ENCODE data around the gene PRM1. TPM values are rescaled to one million over a fixed set of nuclear protein-coding genes. Genes with fewer than 3 reads are reported as not detected.

The PRM1 gene
- total RNA-seq, 1 experiment from 2014 or later = 0.48 TPM

- TF ChIP-seq SOX15 (CRISPR knock-in tag; IDR thresholded peaks at IDR 0.05) (no peak), ZNF281 (CRISPR knock-in tag; IDR thresholded peaks at IDR 0.05) (no peak)
Observed at GRCh38 chr16:11291091-11291703, 10.1 kb upstream of the PRM1 start (continued).

- no peak for DNase-seq (ENCODE audit: low spot score)
- peaks cover 21% of the 10 kb centered on the region for H3K4me1 Mint-ChIP-seq
- no peak overlapping the region for H3K27ac Mint-ChIP-seq
- H3K9me3 Mint-ChIP-seq = no peaks in the 10 kb centered on the region
- H3K27me3 Mint-ChIP-seq (ENCODE audit: low read depth) = no peaks in the 10 kb centered on the region; the same call in 1 of the 2 replicates
- POLR2A ChIA-PET = interaction anchor here (0.7 kb wide), 1 partner anchor 35 kb away, joined by 4 read pairs; the partner anchor contains the start of gene SOCS1
- CTCF ChIA-PET = interaction anchor here (1.8 to 2.3 kb wide), 2 partner anchors 34 to 66 kb away, joined by 9 to 13 read pairs; partner anchors contain the start of gene SOCS1
- no peaks in the 10 kb centered on the region for H3K36me3 Mint-ChIP-seq
- no peak overlapping the region for H3K4me3 Mint-ChIP-seq
- no peak for ATAC-seq
- TF ChIP-seq TEAD1 (CRISPR knock-in tag; IDR thresholded peaks at IDR 0.05) (no peak), ZBTB21 (CRISPR knock-in tag; IDR thresholded peaks at IDR 0.05; ENCODE audit: borderline replicate concordance) (no peak), TCF7 (CRISPR knock-in tag; IDR thresholded peaks at IDR 0.05; ENCODE audit: low read depth) (no peak), MLX (CRISPR knock-in tag; IDR thresholded peaks at IDR 0.05) (no peak), PRDM15 (CRISPR knock-in tag; IDR thresholded peaks at IDR 0.05) (no peak), ZNF317 (CRISPR knock-in tag; IDR thresholded peaks at IDR 0.05; ENCODE audit: borderline replicate concordance, low read depth) (no peak), ZNF281 (CRISPR knock-in tag; IDR thresholded peaks at IDR 0.05) (no peak), SMAD4 (CRISPR knock-in tag; IDR thresholded peaks at IDR 0.05) (no peak), AFF4 (CRISPR knock-in tag; IDR thresholded peaks at IDR 0.05; ENCODE audit: borderline replicate concordance) (no peak), ZNF671 (CRISPR knock-in tag; IDR thresholded peaks at IDR 0.05) (no peak), NFE2L1 (CRISPR knock-in tag; IDR thresholded peaks at IDR 0.05) (no peak), E2F1 (CRISPR knock-in tag; IDR thresholded peaks at IDR 0.05) (no peak), USF2 (CRISPR knock-in tag; IDR thresholded peaks at IDR 0.05) (no peak), ZNF138 (CRISPR knock-in tag; conservative IDR thresholded peaks at IDR 0.05) (no peak)
Observed at GRCh38 chr16:11290102-11290893, 9.2 kb upstream of the PRM1 start.

Data from WTC11 (cell line).